GM13977 (cell line): ENCODE data around the gene STAT3.
A peak's percentile ranks its signal among the peaks of the same experiment; 100 is the strongest.

ENCODE experiments used
- DNase-seq: peaks from one replicate; pipeline ENCODE4 v3.0.0; 2012; ENCODE audit warnings: low spot score
- CTCF ChIP-seq: IDR thresholded peaks from 2 replicates; pipeline ENCODE4 v1.5.1; 2012; ENCODE audit warnings: mild to moderate bottlenecking, control low read depth; ENCODE audit not compliant: insufficient read depth; ENCODE audit errors: extremely low read depth, missing control alignments
- in situ Hi-C: fragments of 300-500 bp; cut with MboI; formaldehyde crosslinking; loops from one replicate; pipeline ENCODE4 v1.12.0; 2022; ENCODE audit warnings: low sequenced_read_pairs, low pct_unique_long_range_greater_than_20kb, mixed read lengths, inconsistent platforms; ENCODE audit not compliant: unreplicated experiment

Gene STAT3

GRCh38 chr17:42291129-42291528, 97.1 kb downstream of the STAT3 start:
- TF ChIP-seq CTCF, result no peak
- in situ Hi-C loops, result no loop called here
- DNase-seq, result no peak

- in situ Hi-C loops, result no loop called here
- no peak for TF ChIP-seq CTCF
- DNase-seq, result no peak
These were observed 97.7 kb downstream of the STAT3 start for GRCh38 chr17:42290577-42290976.

GRCh38 chr17:42289611-42290181, 98.5 kb downstream of the STAT3 start:
- in situ Hi-C loops, result no loop called here
- TF ChIP-seq CTCF, result no peak
- DNase-seq, result no peak

GRCh38 chr17:42288803-42289610, 99.2 kb downstream of the STAT3 start:
- no peak for TF ChIP-seq CTCF
- peak; percentile 68 for DNase-seq
- in situ Hi-C loops, result no loop called here

- in situ Hi-C loops, result no loop called here
- peak; percentile 93 for DNase-seq
- no peak for TF ChIP-seq CTCF
These were observed 100.1 kb downstream of the STAT3 start, which contains the start of gene STAT5A for GRCh38 chr17:42287977-42288802. Gene STAT5A (plus strand): TSS chr17:42288498. CDS start chr17:42289412, 914 bp downstream.

GRCh38 chr17:42287305-42287976, 100.8 kb downstream of the STAT3 start:
- DNase-seq, result peak; percentile 79
- TF ChIP-seq CTCF, result no peak
- in situ Hi-C loops, result no loop called here
